ENCODE data around the gene CHRNB4. TPM values are rescaled to one million over a fixed set of nuclear protein-coding genes. Genes with fewer than 3 reads are reported as not detected.

CHRNB4 gene
- total and polyA plus RNA-seq, 2 donors (not counting 1 experiment from before 2014, with no cell fraction given) = not detected

GRCh38 chr15:78666010-78666409 is 25.0 kb upstream of the CHRNB4 start:
- H3K9me3 Mint-ChIP-seq (ENCODE audit: insufficient read depth) = no peaks in the 10 kb centered on the region
- Histone ChIP-seq H3K9ac (ENCODE audit: low read length) (no peak overlapping the region), H2AFZ (ENCODE audit: insufficient read depth, low read depth, low read length, poor library complexity, severe bottlenecking) (no peak overlapping the region), H4K20me1 (ENCODE audit: control insufficient read depth, insufficient read depth, low read length, poor library complexity, severe bottlenecking) (no peaks in the 10 kb centered on the region), H3K27me3 (replicated peaks in 1 of 4; ENCODE audit: control extremely low read depth in 1 of 4, control insufficient read depth in 3 of 4, insufficient read depth in 4 of 4, low read length in 3 of 4) (no peaks in the 10 kb centered on the region), H3K36me3 (replicated peaks in 1 of 2; ENCODE audit: control extremely low read depth in 1 of 2, control insufficient read depth in 1 of 2, extremely low read depth in 1 of 2, insufficient read depth in 2 of 2, low read length in 1 of 2) (no peaks in the 10 kb centered on the region), H3K4me2 (replicated peaks; ENCODE audit: low read depth, low read length, poor library complexity, severe bottlenecking) (no peak overlapping the region), H3K4me1 (ENCODE audit: control insufficient read depth in 2 of 2, insufficient read depth in 2 of 2, low read length in 2 of 2) (no peaks in the 10 kb centered on the region), H3K9me3 (ENCODE audit: control extremely low read depth in 1 of 3, control insufficient read depth in 2 of 3, insufficient read depth in 1 of 3, low read length in 2 of 3) (no peaks in the 10 kb centered on the region), H3K4me3 (ENCODE audit: control extremely low read depth in 1 of 5, extremely low read depth in 1 of 5, insufficient read depth in 1 of 5, low read depth in 2 of 5, low read length in 4 of 5) (no peak overlapping the region), H3K27ac (ENCODE audit: low read length in 2 of 2) (no peak overlapping the region), H3K79me2 (ENCODE audit: control insufficient read depth, insufficient read depth, low read length) (no peaks in the 10 kb centered on the region)
- intact Hi-C loops (cut with micrococcal nuclease) = no loop called here
- H3K27me3 Mint-ChIP-seq = peaks cover 19% of the 10 kb centered on the region
- CTCF ChIA-PET = no interaction called here
- H3K4me3 Mint-ChIP-seq = no peak overlapping the region
- ATAC-seq (ENCODE audit: low read depth) = no peak
- 72% methylated on average over 3 of the region's 6 CpGs for WGBS (ENCODE audit: insufficient coverage)
- TF ChIP-seq CTCF (IDR thresholded peaks at IDR 0.05) = no peak
- no peak for TF ChIP-seq EZH2 (IDR thresholded peaks at IDR 0.05; ENCODE audit: borderline replicate concordance, insufficient read depth, low read depth, low read length, poor library complexity, severe bottlenecking)
- H3K4me1 Mint-ChIP-seq = no peaks in the 10 kb centered on the region
- no peak for DNase-seq
- POLR2A ChIA-PET = no interaction called here
- H3K27ac Mint-ChIP-seq = no peak overlapping the region

- Mint-ChIP-seq H3K9me3 (ENCODE audit: insufficient read depth) (no peaks in the 10 kb centered on the region), H3K4me3 (no peak overlapping the region), H3K4me1 (no peaks in the 10 kb centered on the region), H3K27me3 (peaks cover 16% of the 10 kb centered on the region), H3K27ac (no peak overlapping the region)
- ATAC-seq (ENCODE audit: low read depth) = no peak
- WGBS (ENCODE audit: insufficient coverage) = no CpG with 5 or more reads among the region's 1 CpG
- H3K79me2 ChIP-seq (ENCODE audit: control insufficient read depth, insufficient read depth, low read length) = no peaks in the 10 kb centered on the region
- H3K27me3 ChIP-seq (replicated peaks in 1 of 4; ENCODE audit: control extremely low read depth in 1 of 4, control insufficient read depth in 3 of 4, insufficient read depth in 4 of 4, low read length in 3 of 4) = no peaks in the 10 kb centered on the region
- H3K27ac ChIP-seq (ENCODE audit: low read length in 2 of 2) = no peak overlapping the region
- no peaks in the 10 kb centered on the region for H4K20me1 ChIP-seq (ENCODE audit: control insufficient read depth, insufficient read depth, low read length, poor library complexity, severe bottlenecking)
- no peak for DNase-seq
- H3K36me3 ChIP-seq (replicated peaks in 1 of 2; ENCODE audit: control extremely low read depth in 1 of 2, control insufficient read depth in 1 of 2, extremely low read depth in 1 of 2, insufficient read depth in 2 of 2, low read length in 1 of 2) = no peaks in the 10 kb centered on the region
- no peak overlapping the region for H3K4me3 ChIP-seq (ENCODE audit: control extremely low read depth in 1 of 5, extremely low read depth in 1 of 5, insufficient read depth in 1 of 5, low read depth in 2 of 5, low read length in 4 of 5)
- H3K9me3 ChIP-seq (ENCODE audit: control extremely low read depth in 1 of 3, control insufficient read depth in 2 of 3, insufficient read depth in 1 of 3, low read length in 2 of 3) = no peaks in the 10 kb centered on the region
- H2AFZ ChIP-seq (ENCODE audit: insufficient read depth, low read depth, low read length, poor library complexity, severe bottlenecking) = no peak overlapping the region
- no peak overlapping the region for H3K4me2 ChIP-seq (replicated peaks; ENCODE audit: low read depth, low read length, poor library complexity, severe bottlenecking)
- intact Hi-C loops (cut with micrococcal nuclease) = no loop called here
- ChIA-PET POLR2A (no interaction called here), CTCF (interaction anchor here (0.5 to 1.9 kb wide), 2 partner anchors 31 to 46 kb away, joined by 3 to 5 read pairs; no protein-coding TSS in a partner anchor)
- no peak overlapping the region for H3K9ac ChIP-seq (ENCODE audit: low read length)
- H3K4me1 ChIP-seq (ENCODE audit: control insufficient read depth in 2 of 2, insufficient read depth in 2 of 2, low read length in 2 of 2) = no peaks in the 10 kb centered on the region
- TF ChIP-seq EZH2 (IDR thresholded peaks at IDR 0.05; ENCODE audit: borderline replicate concordance, insufficient read depth, low read depth, low read length, poor library complexity, severe bottlenecking) (no peak), CTCF (IDR thresholded peaks at IDR 0.05) (no peak)
Observed at GRCh38 chr15:78663703-78664102, 22.7 kb upstream of the CHRNB4 start.
